ENCODE results near the gene TBPL1. TPM values are rescaled to one million over a fixed set of nuclear protein-coding genes. Genes with fewer than 3 reads are reported as not detected.

The TBPL1 gene
- total and polyA plus RNA-seq, 9 of the 15 experiments (the other 6 are each of a cell fraction or from before 2014, with no cell fraction given) = 78.1 to 152 (median 107) TPM

GRCh38 chr6:133918208-133918930 lies 34.7 kb upstream of the TBPL1 start:
- no peaks in the 10 kb centered on the region for H3K4me1 ChIP-seq (replicated peaks in 1 of 2; ENCODE audit: control insufficient read depth in 2 of 2, insufficient read depth in 2 of 2, low read length in 2 of 2)
- no peak overlapping the region for H2AFZ ChIP-seq (ENCODE audit: low read depth, low read length)
- ChIA-PET POLR2A (interaction anchor here (1.3 kb wide), 1 partner anchor 351 kb away, joined by 3 read pairs; no protein-coding TSS in a partner anchor), CTCF (ENCODE audit: low intra/inter-chr PET ratio) (no interaction called here)
- no peak overlapping the region for H3K27ac ChIP-seq (ENCODE audit: extremely low read depth, low read depth, low read length)
- no peaks in the 10 kb centered on the region for H3K9me1 ChIP-seq (ENCODE audit: control insufficient read depth, insufficient read depth, low read length)
- H3K9me3 ChIP-seq (replicated peaks; ENCODE audit: control insufficient read depth, insufficient read depth, low read depth, low read length) = no peaks in the 10 kb centered on the region
- H3K36me3 ChIP-seq (ENCODE audit: control insufficient read depth, insufficient read depth, low read length) = no peaks in the 10 kb centered on the region
- ATAC-seq (no peak), DNase-seq (ENCODE audit: extremely low read depth in 1 of 4, low spot score in 3 of 4) (no peak), FAIRE-seq (no peak)
- in situ Hi-C loops (cut with MboI) (loop anchor here (25.0 kb wide), 2 partner anchors 956 to 1081 kb away; no protein-coding TSS in a partner anchor), intact Hi-C loops (cut with micrococcal nuclease) (loop anchor here (10.0 kb wide), 3 partner anchors 734 to 1394 kb away; no protein-coding TSS in a partner anchor)
- H4K20me1 ChIP-seq (replicated peaks; ENCODE audit: control insufficient read depth, insufficient read depth, low read length) = no peaks in the 10 kb centered on the region
- no peak overlapping the region for H3K4me3 ChIP-seq
- no peak for TF ChIP-seq GATA2 (CRISPR knock-in tag; IDR thresholded peaks at IDR 0.05)
- no peak for TF ChIP-seq EHMT2 (IDR thresholded peaks at IDR 0.05)
- TF ChIP-seq L3MBTL2 (IDR thresholded peaks at IDR 0.05) = no peak
- no peak for TF ChIP-seq MCM7 (IDR thresholded peaks at IDR 0.05)
- H3K4me2 ChIP-seq (ENCODE audit: insufficient read depth, low read length) = no peak overlapping the region
- WGBS (ENCODE audit: insufficient coverage, low coverage, missing lambda C conversion rate) = 6% methylated on average over 2 of the region's 2 CpGs
- no TSS peak for BruUV-seq (replicated peaks)
- H3K9ac ChIP-seq (ENCODE audit: insufficient read depth in 1 of 2, low read depth in 2 of 2, low read length in 2 of 2) = no peak overlapping the region
- H3K79me2 ChIP-seq (ENCODE audit: control insufficient read depth, insufficient read depth, low read length) = no peaks in the 10 kb centered on the region
- no peaks in the 10 kb centered on the region; a peak in 1 of 5 replicates for H3K27me3 ChIP-seq (ENCODE audit: control insufficient read depth in 2 of 2, insufficient read depth in 2 of 2, low read length in 2 of 2)

GRCh38 chr6:133919362-133919761 lies 33.7 kb upstream of the TBPL1 start:
- Histone ChIP-seq H3K27me3 (ENCODE audit: control insufficient read depth in 2 of 2, insufficient read depth in 2 of 2, low read length in 2 of 2) (no peaks in the 10 kb centered on the region; a peak in 1 of 5 replicates), H3K4me2 (ENCODE audit: insufficient read depth, low read length) (no peak overlapping the region), H3K79me2 (ENCODE audit: control insufficient read depth, insufficient read depth, low read length) (no peaks in the 10 kb centered on the region), H2AFZ (ENCODE audit: low read depth, low read length) (no peak overlapping the region), H3K27ac (ENCODE audit: extremely low read depth, low read depth, low read length) (no peak overlapping the region), H3K4me3 (no peak overlapping the region), H4K20me1 (replicated peaks; ENCODE audit: control insufficient read depth, insufficient read depth, low read length) (no peaks in the 10 kb centered on the region), H3K9me1 (ENCODE audit: control insufficient read depth, insufficient read depth, low read length) (no peaks in the 10 kb centered on the region), H3K9me3 (replicated peaks; ENCODE audit: control insufficient read depth, insufficient read depth, low read depth, low read length) (no peaks in the 10 kb centered on the region), H3K36me3 (ENCODE audit: control insufficient read depth, insufficient read depth, low read length) (no peaks in the 10 kb centered on the region), H3K9ac (ENCODE audit: insufficient read depth in 1 of 2, low read depth in 2 of 2, low read length in 2 of 2) (no peak overlapping the region), H3K4me1 (replicated peaks in 1 of 2; ENCODE audit: control insufficient read depth in 2 of 2, insufficient read depth in 2 of 2, low read length in 2 of 2) (no peaks in the 10 kb centered on the region)
- in situ Hi-C loops (cut with MboI) = loop anchor here (25.0 kb wide), 2 partner anchors 957 to 1082 kb away; no protein-coding TSS in a partner anchor
- intact Hi-C loops (cut with micrococcal nuclease) = loop anchor here (10.0 kb wide), 3 partner anchors 735 to 1395 kb away; no protein-coding TSS in a partner anchor
- ChIA-PET POLR2A (no interaction called here), CTCF (ENCODE audit: low intra/inter-chr PET ratio) (no interaction called here)
- no peak for DNase-seq (ENCODE audit: extremely low read depth in 1 of 4, low spot score in 3 of 4)
- no TSS peak for BruUV-seq (replicated peaks)
- 0% methylated on average over 5 of the region's 5 CpGs for WGBS (ENCODE audit: insufficient coverage, low coverage, missing lambda C conversion rate)
- no peak for ATAC-seq
- FAIRE-seq = no peak
- TF ChIP-seq, protein P1, sequence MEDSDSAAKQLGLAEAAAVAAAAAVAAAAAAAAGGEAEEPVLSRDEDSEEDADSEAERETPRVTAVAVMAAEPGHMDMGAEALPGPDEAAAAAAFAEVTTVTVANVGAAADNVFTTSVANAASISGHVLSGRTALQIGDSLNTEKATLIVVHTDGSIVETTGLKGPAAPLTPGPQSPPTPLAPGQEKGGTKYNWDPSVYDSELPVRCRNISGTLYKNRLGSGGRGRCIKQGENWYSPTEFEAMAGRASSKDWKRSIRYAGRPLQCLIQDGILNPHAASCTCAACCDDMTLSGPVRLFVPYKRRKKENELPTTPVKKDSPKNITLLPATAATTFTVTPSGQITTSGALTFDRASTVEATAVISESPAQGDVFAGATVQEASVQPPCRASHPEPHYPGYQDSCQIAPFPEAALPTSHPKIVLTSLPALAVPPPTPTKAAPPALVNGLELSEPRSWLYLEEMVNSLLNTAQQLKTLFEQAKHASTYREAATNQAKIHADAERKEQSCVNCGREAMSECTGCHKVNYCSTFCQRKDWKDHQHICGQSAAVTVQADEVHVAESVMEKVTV (CRISPR knock-in tag; IDR thresholded peaks at IDR 0.05) = no peak
- TF ChIP-seq ASH1L (IDR thresholded peaks at IDR 0.05; ENCODE audit: borderline replicate concordance, low read depth, partially characterized antibody) (no peak), ZNF77 (CRISPR knock-in tag; IDR thresholded peaks at IDR 0.05) (no peak), MCM5 (IDR thresholded peaks at IDR 0.05; ENCODE audit: low read depth) (no peak), KHSRP (IDR thresholded peaks at IDR 0.05) (no peak), MEF2D (tag; conservative IDR thresholded peaks at IDR 0.05; ENCODE audit: low read depth) (no peak), POLR2H (tag; IDR thresholded peaks at IDR 0.05; ENCODE audit: low read depth) (no peak), GABPB1 (CRISPR knock-in tag; IDR thresholded peaks at IDR 0.05) (no peak)
- TF ChIP-seq, protein P2, sequence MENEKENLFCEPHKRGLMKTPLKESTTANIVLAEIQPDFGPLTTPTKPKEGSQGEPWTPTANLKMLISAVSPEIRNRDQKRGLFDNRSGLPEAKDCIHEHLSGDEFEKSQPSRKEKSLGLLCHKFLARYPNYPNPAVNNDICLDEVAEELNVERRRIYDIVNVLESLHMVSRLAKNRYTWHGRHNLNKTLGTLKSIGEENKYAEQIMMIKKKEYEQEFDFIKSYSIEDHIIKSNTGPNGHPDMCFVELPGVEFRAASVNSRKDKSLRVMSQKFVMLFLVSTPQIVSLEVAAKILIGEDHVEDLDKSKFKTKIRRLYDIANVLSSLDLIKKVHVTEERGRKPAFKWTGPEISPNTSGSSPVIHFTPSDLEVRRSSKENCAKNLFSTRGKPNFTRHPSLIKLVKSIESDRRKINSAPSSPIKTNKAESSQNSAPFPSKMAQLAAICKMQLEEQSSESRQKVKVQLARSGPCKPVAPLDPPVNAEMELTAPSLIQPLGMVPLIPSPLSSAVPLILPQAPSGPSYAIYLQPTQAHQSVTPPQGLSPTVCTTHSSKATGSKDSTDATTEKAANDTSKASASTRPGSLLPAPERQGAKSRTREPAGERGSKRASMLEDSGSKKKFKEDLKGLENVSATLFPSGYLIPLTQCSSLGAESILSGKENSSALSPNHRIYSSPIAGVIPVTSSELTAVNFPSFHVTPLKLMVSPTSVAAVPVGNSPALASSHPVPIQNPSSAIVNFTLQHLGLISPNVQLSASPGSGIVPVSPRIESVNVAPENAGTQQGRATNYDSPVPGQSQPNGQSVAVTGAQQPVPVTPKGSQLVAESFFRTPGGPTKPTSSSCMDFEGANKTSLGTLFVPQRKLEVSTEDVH (IDR thresholded peaks at IDR 0.05; ENCODE audit: low read depth, partially characterized antibody) = no peak

Measured in K562 (cell line).